Measurements from ENCODE around the gene CAPN2.

GRCh38 chr1:223754681-223755431, 42.5 kb downstream of the CAPN2 start:
- TF ChIP-seq CTCF (IDR thresholded peaks at IDR 0.05) (no peak), POLR2A (IDR thresholded peaks at IDR 0.05) (no peak)

Measured in Peyer's patch (tissue), 4 donors.